HG02938 (cell line): ENCODE measurements around the gene GPR156.
"Not testable (repeated sequence)": the region's sequence is repeated elsewhere in the genome, so short reads cannot be mapped to it uniquely, and the experiment has no call there.

Experiments
- ATAC-seq: cut with Tn5 transposase; IDR thresholded peaks from one replicate; pipeline ENCODE4 v1.9.1; 2021; ENCODE audit warnings: mild to moderate bottlenecking, moderate library complexity; ENCODE audit not compliant: unreplicated experiment

GPR156 gene

DNA sequence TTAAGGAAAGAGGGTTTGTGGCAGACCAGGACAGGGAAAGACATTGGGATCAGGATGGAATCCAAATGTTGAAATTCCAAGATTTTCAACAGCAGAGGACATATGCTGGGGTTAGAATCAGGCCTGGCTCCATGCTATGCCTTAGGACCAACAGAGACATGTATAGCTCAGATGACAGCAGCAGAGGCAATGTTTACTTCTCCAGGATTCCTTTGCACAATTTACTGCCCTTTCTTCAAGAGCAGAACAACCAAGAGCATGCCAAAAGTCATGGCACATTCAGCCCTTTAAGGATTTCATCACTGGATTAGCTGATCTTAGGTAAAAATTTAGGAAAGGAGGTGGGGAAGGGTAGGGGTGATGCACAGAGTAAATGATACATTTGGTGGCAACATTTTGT lies 121.2 kb downstream of the GPR156 start:
- ATAC-seq, result no peak

DNA sequence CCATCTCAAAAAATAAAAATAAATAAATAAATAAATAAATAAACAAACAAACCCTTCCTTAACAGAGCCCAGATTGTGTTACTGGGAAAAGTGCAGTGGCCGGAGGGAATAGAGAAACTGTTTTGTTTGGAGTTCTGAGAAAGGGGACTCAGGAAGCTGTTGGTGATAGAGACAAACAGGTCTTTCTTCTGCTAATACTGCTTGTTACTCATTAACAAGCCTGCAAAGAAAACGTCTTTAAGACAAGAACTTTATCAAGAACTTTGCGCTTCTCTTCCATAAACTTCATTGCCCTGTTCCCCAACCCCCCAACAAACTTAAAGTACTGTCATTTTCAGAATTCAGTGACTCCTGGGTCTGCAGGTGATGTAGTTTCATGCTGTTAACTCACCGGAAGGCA lies 122.0 kb downstream of the GPR156 start:
- ATAC-seq, result no peak

DNA sequence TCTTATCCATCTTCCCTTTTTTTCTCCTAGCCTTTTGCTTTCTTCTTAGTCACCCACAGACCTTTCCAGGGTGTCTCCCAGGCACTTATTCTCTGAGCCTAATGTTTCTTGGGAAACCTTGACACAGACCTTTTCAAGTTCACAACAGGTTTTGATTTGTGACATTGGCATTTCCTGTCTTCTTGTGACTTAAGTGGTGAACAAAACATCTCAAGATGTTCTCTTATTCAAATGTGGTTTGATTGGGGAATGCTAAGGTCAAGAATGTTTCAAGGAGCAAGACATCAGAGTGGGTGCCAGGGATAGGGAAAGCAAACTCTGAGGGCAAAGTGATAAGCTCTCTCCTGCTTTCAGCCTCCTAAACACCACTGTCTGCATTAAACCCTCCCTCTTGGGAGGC lies 122.6 kb downstream of the GPR156 start:
- ATAC-seq, result no peak

- ATAC-seq, result no peak
These were observed 123.1 kb downstream of the GPR156 start for GRCh38 chr3:120161902-120162301.

- ATAC-seq, result no peak
These were observed 125.0 kb downstream of the GPR156 start for GRCh38 chr3:120160050-120160449.

DNA sequence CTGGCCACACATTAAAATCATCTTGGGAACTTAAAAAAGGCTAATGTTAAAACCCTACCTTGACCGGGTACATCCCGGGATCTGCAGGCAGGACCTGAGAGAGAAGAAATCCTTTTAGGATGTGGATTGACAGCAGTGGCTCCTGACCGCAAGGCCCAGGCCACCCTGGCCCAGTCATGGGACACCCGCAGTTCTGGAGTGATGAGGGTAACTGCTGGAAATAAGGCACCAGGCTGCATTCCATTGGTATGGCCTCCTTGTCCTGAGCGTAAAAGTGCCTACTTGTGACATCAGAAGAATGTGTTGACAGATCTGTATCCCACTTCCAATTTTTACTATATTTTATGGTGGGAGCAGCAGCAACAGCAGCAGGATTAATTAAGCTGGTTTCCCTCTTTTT lies 127.3 kb downstream of the GPR156 start:
- no peak for ATAC-seq

- ATAC-seq, result no peak
These were observed 127.9 kb downstream of the GPR156 start for GRCh38 chr3:120157113-120157512.

DNA sequence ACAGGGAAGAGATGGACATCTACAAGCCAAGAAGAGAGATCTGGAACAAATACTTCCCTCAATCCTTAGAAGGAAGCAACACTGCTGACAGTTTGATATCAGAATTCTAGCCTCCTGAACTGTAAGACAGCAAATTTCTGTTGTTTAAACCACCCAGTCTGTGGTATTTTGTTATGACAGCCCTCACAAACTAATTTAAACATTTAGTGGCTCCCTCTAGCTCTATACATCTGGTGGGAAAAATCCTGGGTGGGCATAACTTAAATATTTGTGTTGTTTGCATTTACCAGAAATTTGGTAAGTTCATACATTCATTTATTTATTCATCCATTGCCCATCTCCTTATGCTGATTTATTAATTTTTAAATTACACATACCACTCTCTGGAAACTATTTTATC lies 128.3 kb downstream of the GPR156 start:
- ATAC-seq, result no peak

DNA sequence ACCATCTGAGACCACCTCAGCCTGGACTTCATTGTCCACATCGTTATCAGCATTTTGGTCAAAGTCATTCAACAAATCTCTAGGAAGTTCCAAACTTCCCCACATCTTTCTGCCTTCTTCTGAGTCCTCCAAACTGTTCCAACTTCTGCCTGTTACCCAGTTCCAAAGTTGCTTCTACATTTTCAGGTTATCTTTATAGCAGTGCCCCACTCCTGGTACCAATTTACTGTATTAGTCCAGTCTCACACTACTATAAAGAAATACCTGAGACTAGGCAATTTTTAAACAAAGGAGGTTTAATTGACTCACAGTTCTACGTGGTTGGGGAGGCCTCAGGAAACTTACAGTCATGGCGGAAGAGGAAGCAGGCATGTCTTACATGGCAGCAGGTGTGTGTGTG lies 129.3 kb downstream of the GPR156 start:
- not testable (repeated sequence) for ATAC-seq

- no peak for ATAC-seq
These were observed 129.9 kb downstream of the GPR156 start for GRCh38 chr3:120155108-120155507.

DNA sequence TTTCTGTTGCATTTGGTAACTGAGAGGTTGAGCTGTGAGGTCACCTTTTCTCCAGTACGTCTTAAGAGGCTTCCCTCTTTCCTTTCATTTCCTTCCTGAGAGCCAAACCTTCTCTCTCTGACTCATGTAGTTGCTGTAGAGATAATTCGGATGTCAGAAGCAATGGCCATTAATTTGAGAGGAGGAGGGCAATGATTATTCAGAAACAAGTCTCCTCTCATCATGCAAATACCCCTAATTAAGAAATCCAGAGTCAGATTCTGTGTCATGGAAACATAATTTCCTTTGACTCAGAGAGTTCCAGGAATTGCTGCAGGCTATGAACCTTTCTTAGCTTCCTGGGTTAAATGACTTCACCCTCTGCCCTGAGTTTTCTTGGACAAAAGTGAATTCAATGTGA lies 131.7 kb downstream of the GPR156 start:
- no peak for ATAC-seq

- no peak for ATAC-seq
These were observed 133.2 kb downstream of the GPR156 start for GRCh38 chr3:120151791-120152190.

GRCh38 chr3:120148187-120148949 lies 136.7 kb downstream of the GPR156 start:
- ATAC-seq, result no peak

DNA sequence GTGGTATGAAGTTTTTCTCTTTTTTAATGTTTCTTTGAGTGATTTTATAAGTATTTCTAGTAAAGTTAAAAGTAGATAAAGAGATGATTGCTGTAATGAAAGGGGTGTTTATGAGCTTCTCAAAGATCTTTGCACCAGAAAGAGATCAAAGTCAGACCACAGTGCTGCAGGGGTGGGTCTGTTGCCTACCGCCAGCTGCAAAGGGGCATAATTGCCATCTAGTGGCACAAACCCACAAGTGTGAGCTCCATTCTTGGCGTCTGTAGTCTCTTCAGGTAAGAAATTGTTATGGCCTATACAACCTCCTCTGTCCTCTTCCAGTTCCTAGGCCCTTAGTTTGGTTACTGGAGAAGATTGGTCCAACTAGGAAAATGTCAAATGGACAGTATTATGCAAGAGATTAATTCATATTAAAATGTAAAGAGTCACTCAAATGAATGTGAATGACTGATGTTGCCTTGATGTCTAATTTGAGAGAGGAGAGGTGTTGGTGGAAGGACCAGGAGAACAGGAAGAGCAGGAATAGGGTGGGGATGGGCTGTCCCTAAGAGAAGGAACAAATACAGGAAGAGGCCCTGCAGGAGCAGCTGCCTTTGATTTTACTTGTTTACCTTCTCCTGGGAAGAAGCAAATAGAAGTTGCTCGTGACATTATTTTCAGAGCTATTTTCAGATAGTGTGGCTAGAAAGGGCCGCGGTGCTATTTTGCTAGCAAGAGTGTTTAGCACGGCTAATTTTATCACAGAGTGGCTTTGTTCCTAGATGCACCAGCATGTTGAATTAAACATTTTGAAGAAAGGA lies 137.8 kb downstream of the GPR156 start:
- ATAC-seq, result no peak

GRCh38 chr3:120145542-120146285 lies 139.3 kb downstream of the GPR156 start:
- ATAC-seq, result no peak

- no peak for ATAC-seq
These were observed 140.8 kb downstream of the GPR156 start for GRCh38 chr3:120144267-120144666.

DNA sequence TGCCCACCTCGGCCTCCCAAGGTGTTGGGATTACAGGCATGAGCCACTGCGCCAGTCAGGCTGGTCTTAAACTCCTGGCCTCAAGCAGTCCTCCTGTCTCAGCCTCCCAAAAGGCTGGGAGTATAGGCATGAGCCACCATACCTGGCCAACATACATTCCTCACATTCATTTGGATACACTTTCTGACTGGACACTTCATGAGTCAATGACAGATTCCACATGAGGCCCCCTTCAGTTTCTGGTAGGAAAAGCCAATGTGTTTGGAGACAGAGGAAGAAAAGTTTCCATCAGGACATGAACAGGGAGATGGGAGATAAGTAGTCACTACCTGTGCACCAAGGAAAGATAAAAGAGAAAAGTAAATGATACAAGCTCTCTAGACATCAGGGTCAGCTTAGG lies 141.3 kb downstream of the GPR156 start:
- no peak for ATAC-seq

- ATAC-seq, result no peak
These were observed 142.8 kb downstream of the GPR156 start for GRCh38 chr3:120142236-120142635.

DNA sequence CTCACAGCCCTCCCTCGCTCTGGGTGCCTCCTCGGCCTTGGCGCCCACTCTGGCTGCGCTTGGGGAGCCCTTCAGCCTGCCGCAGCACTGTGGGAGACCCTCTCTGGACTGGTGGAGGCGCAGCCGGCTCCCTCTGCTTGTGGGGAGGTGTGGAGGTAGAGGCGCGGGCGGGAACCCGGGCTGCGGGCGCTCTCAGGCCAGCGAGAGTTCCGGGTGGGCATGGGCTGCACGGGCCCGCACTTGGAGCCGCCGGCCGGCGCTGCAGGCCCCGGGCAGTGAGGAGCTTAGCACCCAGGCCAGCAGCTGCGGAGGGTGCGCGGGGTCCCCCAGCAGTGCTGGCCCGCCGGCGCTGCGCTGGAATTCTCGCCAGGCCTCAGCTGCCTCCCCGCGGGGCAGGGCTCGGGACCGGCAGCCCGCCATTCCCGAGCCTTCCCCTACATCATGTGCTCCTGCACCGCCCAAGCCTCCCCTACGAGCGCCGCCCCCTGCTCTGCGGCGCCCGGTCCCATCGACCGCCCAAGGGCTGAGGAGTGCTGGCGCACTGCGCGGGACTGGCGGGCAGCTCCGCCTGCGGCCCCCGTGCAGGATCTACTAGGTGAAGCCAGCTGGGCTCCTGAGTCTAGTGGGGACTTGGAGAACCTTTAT lies 144.8 kb downstream of the GPR156 start:
- ATAC-seq, result no peak

- ATAC-seq, result no peak
These were observed 145.9 kb downstream of the GPR156 start for GRCh38 chr3:120139140-120139539.

GRCh38 chr3:120137548-120137947 lies 147.5 kb downstream of the GPR156 start:
- ATAC-seq, result no peak
